DOHH2 (cell line): ENCODE results near the gene DQX1.

Experiments
- H3F3A ChIP-seq: fragments of 200-600 bp; sonication (generic), shearing (Covaris generic); 2 replicates; pipeline ENCODE4 v1.6.0; 2016; ENCODE audit warnings: antibody characterized with exemption, mild to moderate bottlenecking; ENCODE audit not compliant: control insufficient read depth, insufficient read depth
- H3K27ac ChIP-seq: fragments of 200-600 bp; sonication (generic); 2 replicates; pipeline ENCODE4 v1.5.1; 2014; ENCODE audit warnings: low read depth, mild to moderate bottlenecking, low read length, moderate library complexity
- H3K27me3 ChIP-seq: fragments of 200-600 bp; sonication (generic); 2 replicates; pipeline ENCODE4 v1.6.1; 2014; ENCODE audit warnings: mild to moderate bottlenecking, low read length, mixed read lengths; ENCODE audit not compliant: control insufficient read depth
- H3K36me3 ChIP-seq: fragments of 200-600 bp; sonication (generic); 2 replicates; pipeline ENCODE4 v1.6.1; 2014; ENCODE audit warnings: mild to moderate bottlenecking, low read length, moderate library complexity, mixed read lengths; ENCODE audit not compliant: control insufficient read depth
- H3K4me1 ChIP-seq: fragments of 200-600 bp; sonication (generic); 2 replicates; pipeline ENCODE4 v1.6.1; 2014; ENCODE audit warnings: mild to moderate bottlenecking, low read length, mixed read lengths; ENCODE audit not compliant: control insufficient read depth
- H3K4me2 ChIP-seq: fragments of 200-600 bp; sonication (generic); 2 replicates; pipeline ENCODE4 v1.6.0; 2014; ENCODE audit warnings: mild to moderate bottlenecking, low read length, moderate library complexity
- H3K4me3 ChIP-seq: fragments of 200-600 bp; sonication (generic); 2 replicates; pipeline ENCODE4 v1.5.1; 2014; ENCODE audit warnings: mild to moderate bottlenecking, low read length, mixed read lengths
- H3K79me2 ChIP-seq: fragments of 200-600 bp; sonication (generic); 2 replicates; pipeline ENCODE4 v1.6.1; 2014; ENCODE audit warnings: mild to moderate bottlenecking, low read length, mixed read lengths; ENCODE audit not compliant: control insufficient read depth
- H3K9me2 ChIP-seq: fragments of 200-600 bp; sonication (generic); replicated peaks from 2 replicates; pipeline ENCODE4 v1.6.1; 2014; ENCODE audit warnings: mild to moderate bottlenecking, low read length, mixed read lengths; ENCODE audit not compliant: control insufficient read depth
- H3K9me3 ChIP-seq: fragments of 200-600 bp; sonication (generic); 2 replicates; pipeline ENCODE4 v1.6.1; 2014; ENCODE audit warnings: antibody characterized with exemption, low read length, mixed read lengths; ENCODE audit not compliant: control insufficient read depth, insufficient read depth
- H4K20me1 ChIP-seq: fragments of 200-600 bp; sonication (generic); 2 replicates; pipeline ENCODE4 v1.6.0; 2014; ENCODE audit warnings: low read depth, mild to moderate bottlenecking, antibody characterized with exemption, low read length, moderate library complexity; ENCODE audit not compliant: control insufficient read depth, insufficient read depth
- CTCF ChIP-seq: fragments of 200-600 bp; sonication (generic); IDR thresholded peaks from one replicate; pipeline ENCODE4 v1.5.1; 2014; ENCODE audit warnings: antibody characterized with exemption, mild to moderate bottlenecking, low read depth, low read length; ENCODE audit not compliant: poor library complexity, severe bottlenecking
- EZH2phosphoT487 ChIP-seq: fragments of 200-600 bp; sonication (generic); IDR thresholded peaks from 2 replicates; pipeline ENCODE4 v1.6.1; 2017; ENCODE audit warnings: borderline replicate concordance, mild to moderate bottlenecking, antibody characterized with exemption, low read length, moderate library complexity, mixed read lengths

DQX1 gene

GRCh38 chr2:74567881-74568280, 41.9 kb upstream of the DQX1 start:
- H3F3A ChIP-seq: no peaks in the 10 kb centered on the region
- H3K4me3 ChIP-seq: no peak overlapping the region
- H3K4me2 ChIP-seq: no peak overlapping the region
- no peak for TF ChIP-seq EZH2phosphoT487
- no peak for TF ChIP-seq CTCF
- no peak overlapping the region for H3K27ac ChIP-seq
- no peaks in the 10 kb centered on the region for H3K9me3 ChIP-seq
- H3K9me2 ChIP-seq: no peaks in the 10 kb centered on the region
- peaks cover 24% of the 10 kb centered on the region for H3K4me1 ChIP-seq
- no peaks in the 10 kb centered on the region for H3K79me2 ChIP-seq
- H4K20me1 ChIP-seq: no peaks in the 10 kb centered on the region
- H3K36me3 ChIP-seq: no peaks in the 10 kb centered on the region
- peaks cover 4% of the 10 kb centered on the region; the same call in 1 of the 2 replicates for H3K27me3 ChIP-seq

GRCh38 chr2:74566754-74567085, 40.7 kb upstream of the DQX1 start:
- Histone ChIP-seq H3K27ac (no peak overlapping the region), H3K36me3 (no peaks in the 10 kb centered on the region), H3K4me1 (peaks cover 13% of the 10 kb centered on the region), H4K20me1 (no peaks in the 10 kb centered on the region), H3K79me2 (no peaks in the 10 kb centered on the region), H3K4me3 (no peak overlapping the region), H3K27me3 (peaks cover 8% of the 10 kb centered on the region; the same call in 1 of the 2 replicates), H3K9me3 (no peaks in the 10 kb centered on the region), H3K4me2 (no peak overlapping the region), H3K9me2 (no peaks in the 10 kb centered on the region), H3F3A (no peaks in the 10 kb centered on the region)
- TF ChIP-seq CTCF (no peak), EZH2phosphoT487 (no peak)

GRCh38 chr2:74566076-74566753, 40.2 kb upstream of the DQX1 start:
- Histone ChIP-seq H3K9me2 (no peaks in the 10 kb centered on the region), H3F3A (no peaks in the 10 kb centered on the region), H3K9me3 (no peaks in the 10 kb centered on the region), H3K4me3 (no peak overlapping the region), H3K4me1 (peaks cover 8% of the 10 kb centered on the region), H3K79me2 (no peaks in the 10 kb centered on the region), H3K27me3 (peaks cover 13% of the 10 kb centered on the region; the same call in 1 of the 2 replicates), H3K4me2 (no peak overlapping the region), H3K36me3 (no peaks in the 10 kb centered on the region), H3K27ac (no peak overlapping the region), H4K20me1 (no peaks in the 10 kb centered on the region)
- TF ChIP-seq EZH2phosphoT487 (no peak), CTCF (no peak)
